GM23338 (cell line): ENCODE measurements around the gene GALNT3. TPM values are rescaled to one million over a fixed set of nuclear protein-coding genes. Genes with fewer than 3 reads are reported as not detected.

Experiments used
- ATAC-seq: fragments of 200-7000 bp; cut with Tn5 transposase; 3 replicates; pipeline ENCODE4 v1.9.1; 2020
- DNase-seq: peaks from one replicate; pipeline ENCODE4 v3.0.0-alpha.2; 2015; ENCODE audit warnings: low spot score
- H2AFZ ChIP-seq: fragments of 200-600 bp; sonication (generic); 2 replicates; pipeline ENCODE4 v1.8.0; 2016; ENCODE audit warnings: antibody characterized with exemption, mild to moderate bottlenecking, moderate library complexity
- H3F3A ChIP-seq: fragments of 200-600 bp; sonication (generic); replicated peaks from 2 replicates; pipeline ENCODE4 v1.8.0; 2017; ENCODE audit warnings: antibody characterized with exemption, mixed run types, low read depth
- H3K27ac ChIP-seq: fragments of 200-600 bp; sonication (generic); 2 replicates; pipeline ENCODE4 v1.6.1; 2016; ENCODE audit warnings: low read depth
- H3K27me3 ChIP-seq: fragments of 200-600 bp; sonication (generic); 2 replicates; pipeline ENCODE4 v1.8.0; 2016; ENCODE audit warnings: mild to moderate bottlenecking, mixed run types, moderate library complexity; ENCODE audit not compliant: insufficient read depth
- H3K36me3 ChIP-seq: fragments of 200-600 bp; sonication (generic); 2 replicates; pipeline ENCODE4 v1.8.0; 2016; ENCODE audit warnings: mild to moderate bottlenecking; ENCODE audit not compliant: insufficient read depth
- H3K4me1 ChIP-seq: fragments of 200-600 bp; sonication (generic); 2 replicates; pipeline ENCODE4 v1.8.0; 2016; ENCODE audit warnings: mild to moderate bottlenecking, moderate library complexity; ENCODE audit not compliant: insufficient read depth
- H3K4me2 ChIP-seq: fragments of 200-600 bp; sonication (generic); 2 replicates; pipeline ENCODE4 v1.7.1; 2017; ENCODE audit warnings: mixed run types
- H3K4me3 ChIP-seq: fragments of 200-600 bp; sonication (generic); 2 replicates; pipeline ENCODE4 v1.6.1; 2016; ENCODE audit warnings: mixed run types
- H3K79me2 ChIP-seq: fragments of 200-600 bp; sonication (generic); replicated peaks from 2 replicates; pipeline ENCODE4 v1.8.0; 2017; ENCODE audit warnings: mild to moderate bottlenecking; ENCODE audit not compliant: insufficient read depth
- H3K9me2 ChIP-seq: fragments of 200-600 bp; sonication (generic); 2 replicates; pipeline ENCODE4 v1.8.0; 2017; ENCODE audit not compliant: insufficient read depth
- H4K20me1 ChIP-seq: fragments of 200-600 bp; sonication (generic); replicated peaks from 2 replicates; pipeline ENCODE4 v1.8.0; 2017; ENCODE audit warnings: mild to moderate bottlenecking; ENCODE audit not compliant: insufficient read depth
- H3K27ac Mint-ChIP-seq: 2 replicates; pipeline ENCODE4 v1.8.0; 2020; ENCODE audit warnings: inconsistent platforms, mild to moderate bottlenecking, moderate library complexity, mixed read lengths
- H3K27me3 Mint-ChIP-seq: 3 replicates; pipeline ENCODE4 v1.8.0; 2022; ENCODE audit warnings: low read depth, mild to moderate bottlenecking, moderate library complexity, mixed read lengths, inconsistent platforms; ENCODE audit not compliant: insufficient read depth, poor library complexity
- H3K36me3 Mint-ChIP-seq: 3 replicates; pipeline ENCODE4 v1.8.0; 2021; ENCODE audit warnings: low read depth, mild to moderate bottlenecking, inconsistent platforms, moderate library complexity, mixed read lengths
- H3K4me1 Mint-ChIP-seq: 3 replicates; pipeline ENCODE4 v1.8.0; 2020; ENCODE audit warnings: mild to moderate bottlenecking, inconsistent platforms, mixed read lengths
- H3K4me3 Mint-ChIP-seq: 3 replicates; pipeline ENCODE4 v1.8.0; 2021; ENCODE audit warnings: moderate library complexity, mild to moderate bottlenecking, inconsistent platforms, mixed read lengths
- H3K9me3 Mint-ChIP-seq: 3 replicates; pipeline ENCODE4 v1.8.0; 2020; ENCODE audit warnings: moderate library complexity, mild to moderate bottlenecking, inconsistent platforms, mixed read lengths
- EZH2 ChIP-seq: fragments of 200-600 bp; sonication (generic); IDR thresholded peaks from one replicate; pipeline ENCODE4 v1.8.0; 2017; ENCODE audit warnings: antibody characterized with exemption, mild to moderate bottlenecking, low read depth; ENCODE audit not compliant: unreplicated experiment
- EZH2phosphoT487 ChIP-seq: fragments of 200-600 bp; sonication (generic); IDR thresholded peaks from one replicate; pipeline ENCODE4 v1.8.1; 2018; ENCODE audit warnings: antibody characterized with exemption; ENCODE audit not compliant: unreplicated experiment
- JUNB ChIP-seq: IDR thresholded peaks from one replicate; pipeline ENCODE4 v1.6.1; 2016; ENCODE audit warnings: antibody characterized with exemption; ENCODE audit not compliant: unreplicated experiment
- NANOG ChIP-seq: IDR thresholded peaks from 2 replicates; pipeline ENCODE4 v1.6.1; 2016; ENCODE audit warnings: antibody characterized with exemption, borderline replicate concordance
- POLR2AphosphoS5 ChIP-seq: IDR thresholded peaks from 2 replicates; pipeline ENCODE4 v1.6.1; 2016; ENCODE audit warnings: antibody characterized with exemption, low read depth
- STAT1 ChIP-seq: IDR thresholded peaks from one replicate; pipeline ENCODE4 v1.6.1; 2016; ENCODE audit warnings: antibody characterized with exemption; ENCODE audit not compliant: unreplicated experiment
- ZNF114 ChIP-seq: fragments of 250-450 bp; sonication (Bioruptor Pico); IDR thresholded peaks from 2 replicates; pipeline ENCODE4 v1.5.0; 2020; ENCODE audit warnings: mild to moderate bottlenecking, moderate library complexity
- polyA plus RNA-seq: library from polyadenylated mRNA; unstranded; fragments of >200 nt; fragmentation: Nextera tagmentation; extraction: Ambion mirVana; gene quantifications from 2 replicates; pipeline ENCODE4 v1.2.1, GENCODE V29; 2016
- total RNA-seq: library from RNA; depleted of rRNA; stranded (reverse); fragments of >200 nt; shearing (Covaris generic); gene quantifications from 2 replicates; pipeline ENCODE4 v1.2.3, GENCODE V29; 2014
- TF ChIP-seq, protein P1 (sequence below): IDR thresholded peaks from 2 replicates; pipeline ENCODE4 v1.6.1; 2016; ENCODE audit warnings: antibody characterized with exemption
- TF ChIP-seq, protein P2 (sequence below): IDR thresholded peaks from one replicate; pipeline ENCODE4 v1.6.1; 2018; ENCODE audit warnings: antibody characterized with exemption; ENCODE audit not compliant: unreplicated experiment
- TF ChIP-seq, protein P3 (sequence below), 2 experiments: fragments of 200-600 bp in 1 of 2; sonication (generic) in 1 of 2; conservative IDR thresholded peaks; 2 replicates each; pipeline versions ENCODE4 v1.5.1 to v1.6.1; 2016 to 2017; ENCODE audit warnings: antibody characterized with exemption in 2 of 2, low read depth in 2 of 2, mild to moderate bottlenecking in 2 of 2, moderate library complexity in 1 of 2
- TF ChIP-seq, protein P4 (sequence below): fragments of 250-450 bp; sonication (Bioruptor Pico); IDR thresholded peaks from 2 replicates; pipeline ENCODE4 v1.5.0; 2020; ENCODE audit warnings: mild to moderate bottlenecking, moderate library complexity

Gene GALNT3
- total and polyA plus RNA-seq, 2 experiments from 2014 or later = 16.8 to 17.1 TPM

DNA sequence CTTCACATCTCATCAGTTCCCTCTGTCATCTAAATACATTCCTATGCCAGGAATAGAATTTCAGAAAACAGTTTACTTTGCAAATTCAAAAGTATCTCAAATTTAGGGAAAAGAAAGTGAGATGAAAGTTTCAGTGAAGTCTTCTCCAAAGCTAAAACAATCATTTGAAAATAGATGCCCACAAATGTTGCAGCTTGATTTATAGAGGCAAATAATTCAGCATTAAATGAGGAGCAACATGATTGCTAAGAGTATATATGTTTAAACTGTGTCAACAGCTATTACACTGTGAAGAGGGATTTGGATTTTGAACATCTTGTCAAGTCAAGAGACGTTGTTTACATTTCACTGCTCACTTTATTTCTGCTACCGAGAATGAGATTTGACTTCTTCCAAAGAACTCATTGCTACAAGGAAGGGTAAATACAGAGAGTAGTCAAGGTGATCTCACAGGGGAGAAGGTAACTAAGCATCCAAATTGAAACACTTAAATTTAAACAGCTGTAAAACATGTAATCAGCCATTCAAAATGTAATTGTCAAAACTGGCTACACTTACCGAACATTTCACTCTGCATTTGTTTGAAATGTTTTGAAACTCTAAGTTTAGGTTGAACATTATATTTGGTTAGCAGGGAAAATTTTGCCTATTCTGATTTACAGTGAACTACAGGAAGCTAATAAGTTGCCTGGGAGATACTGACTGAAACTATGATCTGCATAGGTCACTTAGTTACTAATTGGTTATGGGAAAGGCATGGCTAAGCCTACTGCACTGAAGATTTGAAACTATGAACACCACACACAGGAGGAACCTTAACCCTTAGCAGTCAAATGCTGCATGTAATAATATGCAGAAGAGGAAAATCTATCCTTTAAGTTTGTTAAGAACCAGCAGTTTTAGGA lies 33.2 kb upstream of the GALNT3 start (continued):
- TF ChIP-seq EZH2phosphoT487 = no peak
- TF ChIP-seq STAT1 = no peak
- no peak for TF ChIP-seq JUNB
- no peak for TF ChIP-seq ZNF114 (CRISPR knock-in tag)
- TF ChIP-seq, protein P1, sequence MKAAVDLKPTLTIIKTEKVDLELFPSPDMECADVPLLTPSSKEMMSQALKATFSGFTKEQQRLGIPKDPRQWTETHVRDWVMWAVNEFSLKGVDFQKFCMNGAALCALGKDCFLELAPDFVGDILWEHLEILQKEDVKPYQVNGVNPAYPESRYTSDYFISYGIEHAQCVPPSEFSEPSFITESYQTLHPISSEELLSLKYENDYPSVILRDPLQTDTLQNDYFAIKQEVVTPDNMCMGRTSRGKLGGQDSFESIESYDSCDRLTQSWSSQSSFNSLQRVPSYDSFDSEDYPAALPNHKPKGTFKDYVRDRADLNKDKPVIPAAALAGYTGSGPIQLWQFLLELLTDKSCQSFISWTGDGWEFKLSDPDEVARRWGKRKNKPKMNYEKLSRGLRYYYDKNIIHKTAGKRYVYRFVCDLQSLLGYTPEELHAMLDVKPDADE = no peak

DNA sequence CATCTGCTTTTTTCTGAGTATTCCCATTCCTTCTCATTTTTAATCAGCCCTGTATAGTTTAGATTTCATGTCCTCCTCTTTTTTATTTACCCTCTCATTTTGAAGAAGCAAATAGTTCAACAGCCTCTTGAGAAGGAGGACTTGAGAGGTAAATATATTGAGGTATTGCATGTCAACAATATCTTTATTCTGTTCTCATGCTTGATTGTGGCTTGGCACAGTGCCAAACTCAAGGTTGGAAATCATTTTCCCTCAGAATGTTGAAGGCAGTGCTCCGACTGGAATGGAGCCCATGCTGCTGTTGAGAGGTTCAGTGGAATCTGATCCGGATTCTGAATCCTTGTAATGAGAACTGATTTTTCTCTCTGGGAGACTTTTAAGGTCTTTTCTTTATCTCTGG lies 31.0 kb upstream of the GALNT3 start:
- H3K27me3 ChIP-seq = no peaks in the 10 kb centered on the region
- no peaks in the 10 kb centered on the region for H3F3A ChIP-seq
- DNase-seq (no peak), ATAC-seq (no peak)
- H3K4me3 ChIP-seq = no peak overlapping the region
- H3K4me1 Mint-ChIP-seq = peaks cover 9% of the 10 kb centered on the region
- H3K4me2 ChIP-seq = no peak overlapping the region
- no peak overlapping the region for H3K27ac ChIP-seq
- H4K20me1 ChIP-seq = no peaks in the 10 kb centered on the region
- peak overlapping the region; percentile 33; the same call in 1 of the 2 replicates for H2AFZ ChIP-seq
- no peak overlapping the region for H3K27ac Mint-ChIP-seq
- peaks cover 10% of the 10 kb centered on the region for H3K4me1 ChIP-seq
- H3K9me3 Mint-ChIP-seq = no peaks in the 10 kb centered on the region
- no peaks in the 10 kb centered on the region for H3K27me3 Mint-ChIP-seq
- H3K79me2 ChIP-seq = no peaks in the 10 kb centered on the region
- H3K36me3 Mint-ChIP-seq = no peaks in the 10 kb centered on the region
- H3K36me3 ChIP-seq = no peaks in the 10 kb centered on the region
- no peak overlapping the region for H3K4me3 Mint-ChIP-seq
- no peaks in the 10 kb centered on the region for H3K9me2 ChIP-seq
- TF ChIP-seq STAT1 (no peak), JUNB (no peak), NANOG (no peak), POLR2AphosphoS5 (no peak), EZH2phosphoT487 (no peak), ZNF114 (CRISPR knock-in tag) (no peak), EZH2 (no peak)
- TF ChIP-seq, protein P2, sequence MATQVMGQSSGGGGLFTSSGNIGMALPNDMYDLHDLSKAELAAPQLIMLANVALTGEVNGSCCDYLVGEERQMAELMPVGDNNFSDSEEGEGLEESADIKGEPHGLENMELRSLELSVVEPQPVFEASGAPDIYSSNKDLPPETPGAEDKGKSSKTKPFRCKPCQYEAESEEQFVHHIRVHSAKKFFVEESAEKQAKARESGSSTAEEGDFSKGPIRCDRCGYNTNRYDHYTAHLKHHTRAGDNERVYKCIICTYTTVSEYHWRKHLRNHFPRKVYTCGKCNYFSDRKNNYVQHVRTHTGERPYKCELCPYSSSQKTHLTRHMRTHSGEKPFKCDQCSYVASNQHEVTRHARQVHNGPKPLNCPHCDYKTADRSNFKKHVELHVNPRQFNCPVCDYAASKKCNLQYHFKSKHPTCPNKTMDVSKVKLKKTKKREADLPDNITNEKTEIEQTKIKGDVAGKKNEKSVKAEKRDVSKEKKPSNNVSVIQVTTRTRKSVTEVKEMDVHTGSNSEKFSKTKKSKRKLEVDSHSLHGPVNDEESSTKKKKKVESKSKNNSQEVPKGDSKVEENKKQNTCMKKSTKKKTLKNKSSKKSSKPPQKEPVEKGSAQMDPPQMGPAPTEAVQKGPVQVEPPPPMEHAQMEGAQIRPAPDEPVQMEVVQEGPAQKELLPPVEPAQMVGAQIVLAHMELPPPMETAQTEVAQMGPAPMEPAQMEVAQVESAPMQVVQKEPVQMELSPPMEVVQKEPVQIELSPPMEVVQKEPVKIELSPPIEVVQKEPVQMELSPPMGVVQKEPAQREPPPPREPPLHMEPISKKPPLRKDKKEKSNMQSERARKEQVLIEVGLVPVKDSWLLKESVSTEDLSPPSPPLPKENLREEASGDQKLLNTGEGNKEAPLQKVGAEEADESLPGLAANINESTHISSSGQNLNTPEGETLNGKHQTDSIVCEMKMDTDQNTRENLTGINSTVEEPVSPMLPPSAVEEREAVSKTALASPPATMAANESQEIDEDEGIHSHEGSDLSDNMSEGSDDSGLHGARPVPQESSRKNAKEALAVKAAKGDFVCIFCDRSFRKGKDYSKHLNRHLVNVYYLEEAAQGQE = no peak
- TF ChIP-seq, protein P3, sequence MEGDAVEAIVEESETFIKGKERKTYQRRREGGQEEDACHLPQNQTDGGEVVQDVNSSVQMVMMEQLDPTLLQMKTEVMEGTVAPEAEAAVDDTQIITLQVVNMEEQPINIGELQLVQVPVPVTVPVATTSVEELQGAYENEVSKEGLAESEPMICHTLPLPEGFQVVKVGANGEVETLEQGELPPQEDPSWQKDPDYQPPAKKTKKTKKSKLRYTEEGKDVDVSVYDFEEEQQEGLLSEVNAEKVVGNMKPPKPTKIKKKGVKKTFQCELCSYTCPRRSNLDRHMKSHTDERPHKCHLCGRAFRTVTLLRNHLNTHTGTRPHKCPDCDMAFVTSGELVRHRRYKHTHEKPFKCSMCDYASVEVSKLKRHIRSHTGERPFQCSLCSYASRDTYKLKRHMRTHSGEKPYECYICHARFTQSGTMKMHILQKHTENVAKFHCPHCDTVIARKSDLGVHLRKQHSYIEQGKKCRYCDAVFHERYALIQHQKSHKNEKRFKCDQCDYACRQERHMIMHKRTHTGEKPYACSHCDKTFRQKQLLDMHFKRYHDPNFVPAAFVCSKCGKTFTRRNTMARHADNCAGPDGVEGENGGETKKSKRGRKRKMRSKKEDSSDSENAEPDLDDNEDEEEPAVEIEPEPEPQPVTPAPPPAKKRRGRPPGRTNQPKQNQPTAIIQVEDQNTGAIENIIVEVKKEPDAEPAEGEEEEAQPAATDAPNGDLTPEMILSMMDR (conservative IDR thresholded peaks at IDR 0.05; ENCODE audit: low read depth in 2 of 2) = no peak
- TF ChIP-seq, protein P4, sequence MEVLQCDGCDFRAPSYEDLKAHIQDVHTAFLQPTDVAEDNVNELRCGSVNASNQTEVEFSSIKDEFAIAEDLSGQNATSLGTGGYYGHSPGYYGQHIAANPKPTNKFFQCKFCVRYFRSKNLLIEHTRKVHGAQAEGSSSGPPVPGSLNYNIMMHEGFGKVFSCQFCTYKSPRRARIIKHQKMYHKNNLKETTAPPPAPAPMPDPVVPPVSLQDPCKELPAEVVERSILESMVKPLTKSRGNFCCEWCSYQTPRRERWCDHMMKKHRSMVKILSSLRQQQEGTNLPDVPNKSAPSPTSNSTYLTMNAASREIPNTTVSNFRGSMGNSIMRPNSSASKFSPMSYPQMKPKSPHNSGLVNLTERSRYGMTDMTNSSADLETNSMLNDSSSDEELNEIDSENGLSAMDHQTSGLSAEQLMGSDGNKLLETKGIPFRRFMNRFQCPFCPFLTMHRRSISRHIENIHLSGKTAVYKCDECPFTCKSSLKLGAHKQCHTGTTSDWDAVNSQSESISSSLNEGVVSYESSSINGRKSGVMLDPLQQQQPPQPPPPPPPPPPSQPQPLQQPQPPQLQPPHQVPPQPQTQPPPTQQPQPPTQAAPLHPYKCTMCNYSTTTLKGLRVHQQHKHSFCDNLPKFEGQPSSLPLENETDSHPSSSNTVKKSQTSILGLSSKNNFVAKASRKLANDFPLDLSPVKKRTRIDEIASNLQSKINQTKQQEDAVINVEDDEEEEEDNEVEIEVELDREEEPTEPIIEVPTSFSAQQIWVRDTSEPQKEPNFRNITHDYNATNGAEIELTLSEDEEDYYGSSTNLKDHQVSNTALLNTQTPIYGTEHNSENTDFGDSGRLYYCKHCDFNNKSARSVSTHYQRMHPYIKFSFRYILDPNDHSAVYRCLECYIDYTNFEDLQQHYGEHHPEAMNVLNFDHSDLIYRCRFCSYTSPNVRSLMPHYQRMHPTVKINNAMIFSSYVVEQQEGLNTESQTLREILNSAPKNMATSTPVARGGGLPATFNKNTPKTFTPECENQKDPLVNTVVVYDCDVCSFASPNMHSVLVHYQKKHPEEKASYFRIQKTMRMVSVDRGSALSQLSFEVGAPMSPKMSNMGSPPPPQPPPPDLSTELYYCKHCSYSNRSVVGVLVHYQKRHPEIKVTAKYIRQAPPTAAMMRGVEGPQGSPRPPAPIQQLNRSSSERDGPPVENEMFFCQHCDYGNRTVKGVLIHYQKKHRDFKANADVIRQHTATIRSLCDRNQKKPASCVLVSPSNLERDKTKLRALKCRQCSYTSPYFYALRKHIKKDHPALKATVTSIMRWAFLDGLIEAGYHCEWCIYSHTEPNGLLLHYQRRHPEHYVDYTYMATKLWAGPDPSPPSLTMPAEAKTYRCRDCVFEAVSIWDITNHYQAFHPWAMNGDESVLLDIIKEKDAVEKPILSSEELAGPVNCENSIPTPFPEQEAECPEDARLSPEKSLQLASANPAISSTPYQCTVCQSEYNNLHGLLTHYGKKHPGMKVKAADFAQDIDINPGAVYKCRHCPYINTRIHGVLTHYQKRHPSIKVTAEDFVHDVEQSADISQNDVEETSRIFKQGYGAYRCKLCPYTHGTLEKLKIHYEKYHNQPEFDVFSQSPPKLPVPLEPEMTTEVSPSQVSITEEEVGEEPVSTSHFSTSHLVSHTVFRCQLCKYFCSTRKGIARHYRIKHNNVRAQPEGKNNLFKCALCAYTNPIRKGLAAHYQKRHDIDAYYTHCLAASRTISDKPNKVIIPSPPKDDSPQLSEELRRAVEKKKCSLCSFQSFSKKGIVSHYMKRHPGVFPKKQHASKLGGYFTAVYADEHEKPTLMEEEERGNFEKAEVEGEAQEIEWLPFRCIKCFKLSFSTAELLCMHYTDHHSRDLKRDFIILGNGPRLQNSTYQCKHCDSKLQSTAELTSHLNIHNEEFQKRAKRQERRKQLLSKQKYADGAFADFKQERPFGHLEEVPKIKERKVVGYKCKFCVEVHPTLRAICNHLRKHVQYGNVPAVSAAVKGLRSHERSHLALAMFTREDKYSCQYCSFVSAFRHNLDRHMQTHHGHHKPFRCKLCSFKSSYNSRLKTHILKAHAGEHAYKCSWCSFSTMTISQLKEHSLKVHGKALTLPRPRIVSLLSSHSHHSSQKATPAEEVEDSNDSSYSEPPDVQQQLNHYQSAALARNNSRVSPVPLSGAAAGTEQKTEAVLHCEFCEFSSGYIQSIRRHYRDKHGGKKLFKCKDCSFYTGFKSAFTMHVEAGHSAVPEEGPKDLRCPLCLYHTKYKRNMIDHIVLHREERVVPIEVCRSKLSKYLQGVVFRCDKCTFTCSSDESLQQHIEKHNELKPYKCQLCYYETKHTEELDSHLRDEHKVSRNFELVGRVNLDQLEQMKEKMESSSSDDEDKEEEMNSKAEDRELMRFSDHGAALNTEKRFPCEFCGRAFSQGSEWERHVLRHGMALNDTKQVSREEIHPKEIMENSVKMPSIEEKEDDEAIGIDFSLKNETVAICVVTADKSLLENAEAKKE (CRISPR knock-in tag) = no peak
